GM12878 (cell line): ENCODE measurements around the gene EFNA4. TPM values are rescaled to one million over a fixed set of nuclear protein-coding genes. Genes with fewer than 3 reads are reported as not detected.

Source experiments
- ATAC-seq: fragments of 200-7000 bp; cut with Tn5 transposase; 3 replicates; pipeline ENCODE4 v1.9.1; 2020; ENCODE audit warnings: mild to moderate bottlenecking, moderate library complexity
- BruUV-seq: library from RNA; stranded (reverse); fragments of 400-500 nt; replicated peaks from 2 replicates; lab custom pipeline; 2021; lab: Mats Ljungman, UMichigan
- CTCF ChIA-PET: fragments of 300-600 bp; sonication (Branson Sonifier 250); formaldehyde crosslinking; extraction: SDS; loops from one replicate; lab custom pipeline; 2021; ENCODE audit warnings: inconsistent platforms; lab: Yijun Ruan, JAX
- POLR2A ChIA-PET: fragments of 350-600 bp; formaldehyde crosslinking; extraction: SDS; loops from one replicate; lab custom pipeline; 2021; ENCODE audit warnings: inconsistent platforms; lab: Charles Lee
- RAD21 ChIA-PET: fragments of 300-600 bp; sonication (Branson Sonifier 250); formaldehyde crosslinking; loops from one replicate; lab custom pipeline; 2023; ENCODE audit warnings: antibody characterized with exemption; ENCODE audit not compliant: unreplicated experiment; lab: Charles Lee
- SMC1A ChIA-PET: fragments of 300-600 bp; sonication (Branson Sonifier 250); formaldehyde crosslinking; loops from one replicate; lab custom pipeline; 2023; ENCODE audit not compliant: unreplicated experiment, uncharacterized antibody; lab: Charles Lee
- DNase-seq: peaks from one replicate; pipeline ENCODE4 v3.0.0-alpha.2; 2011; ENCODE audit warnings: low read depth, low spot score
- FAIRE-seq: peaks from 3 replicates; lab custom pipeline; 2011; peaks lifted over from hg19 to GRCh38; lab: Jason Lieb, UNC
- H2AFZ ChIP-seq: 2 replicates; pipeline ENCODE4 v1.6.0; 2011; ENCODE audit warnings: low read depth, low read length, control low read depth; ENCODE audit not compliant: control insufficient read depth
- H3K27ac ChIP-seq: 2 replicates; pipeline ENCODE4 v1.5.1; 2011; ENCODE audit warnings: control low read depth; ENCODE audit not compliant: control insufficient read depth, insufficient read depth
- H3K27me3 ChIP-seq, 2 experiments: replicated peaks in 1 of 2; 2 replicates each; pipeline versions ENCODE4 v1.6.0 to v1.6.1; 2011; ENCODE audit warnings: low read length in 1 of 2; ENCODE audit not compliant: control insufficient read depth in 2 of 2, insufficient read depth in 2 of 2
- H3K36me3 ChIP-seq, 2 experiments: 2 replicates each; pipeline ENCODE4 v1.5.1; 2011; ENCODE audit warnings: low read length in 1 of 2; ENCODE audit not compliant: control insufficient read depth in 2 of 2, insufficient read depth in 2 of 2
- H3K4me1 ChIP-seq: 2 replicates; pipeline ENCODE4 v1.6.1; 2011; ENCODE audit warnings: mild to moderate bottlenecking, low read length, moderate library complexity, mixed read lengths; ENCODE audit not compliant: control insufficient read depth, insufficient read depth
- H3K4me2 ChIP-seq: 2 replicates; pipeline ENCODE4 v1.6.0; 2011; ENCODE audit warnings: control low read depth; ENCODE audit not compliant: control insufficient read depth, insufficient read depth
- H3K4me3 ChIP-seq: fragments of 200-600 bp; sonication (generic); 2 replicates; pipeline ENCODE4 v1.5.1; 2016
- H3K79me2 ChIP-seq: 2 replicates; pipeline ENCODE4 v1.6.0; 2011; ENCODE audit warnings: low read length; ENCODE audit not compliant: control insufficient read depth, insufficient read depth
- H3K9ac ChIP-seq: 2 replicates; pipeline ENCODE4 v1.8.0; 2011; ENCODE audit warnings: low read length, control low read depth, mixed read lengths; ENCODE audit not compliant: control insufficient read depth, insufficient read depth
- H3K9me3 ChIP-seq: replicated peaks from 3 replicates; pipeline ENCODE4 v1.5.1; 2011; ENCODE audit warnings: mild to moderate bottlenecking, low read length; ENCODE audit not compliant: control insufficient read depth, insufficient read depth
- H4K20me1 ChIP-seq: 2 replicates; pipeline ENCODE4 v1.6.0; 2011; ENCODE audit not compliant: control insufficient read depth, insufficient read depth
- BRCA1 ChIP-seq: IDR thresholded peaks from 2 replicates; pipeline ENCODE4 v1.6.1; 2011; ENCODE audit warnings: low read depth, low read length, improper control_type of control experiment
- CREB1 ChIP-seq: IDR thresholded peaks from 2 replicates; pipeline ENCODE4 v1.6.1; 2012; ENCODE audit warnings: low read depth, mild to moderate bottlenecking, inconsistent platforms
- ETV6 ChIP-seq, 2 experiments: fragments of 450-650 bp in 1 of 2; IDR thresholded peaks in 1 of 2; conservative IDR thresholded peaks in 1 of 2; 2 replicates each; pipeline ENCODE4 v1.6.1; 2014; ENCODE audit warnings: antibody characterized with exemption in 1 of 2, borderline replicate concordance in 1 of 2, low read depth in 1 of 2, mild to moderate bottlenecking in 1 of 2, moderate library complexity in 1 of 2
- WGBS: methylation state at CpG from one replicate; pipeline ENCODE4 v1.1.6; 2016; ENCODE audit warnings: low lambda C conversion rate; ENCODE audit not compliant: insufficient replicate concordance, insufficient coverage; ENCODE audit errors: missing lambda C conversion rate; 5-methylcytosine and 5-hydroxymethylcytosine counted together
- in situ Hi-C: fragments of 300-500 bp; cut with MboI; formaldehyde crosslinking; loops from 9 replicates; pipeline ENCODE4 v1.14.3; 2018; ENCODE audit warnings: mixed read lengths
- intact Hi-C: fragments of 100-400 bp; cut with micrococcal nuclease; formaldehyde crosslinking; loops from one replicate; pipeline ENCODE4 v1.14.2; 2022; ENCODE audit not compliant: unreplicated experiment
- polyA plus RNA-seq, 11 experiments: library from polyadenylated mRNA; depleted of rRNA in 4 of 11; unstranded in 6 of 11; stranded (reverse) in 5 of 11; fragments of >200 nt; fragmentation: Nextera tagmentation in 4 of 11; fragmentation: Illumina TruSeq in 1 of 11; extraction: Ambion mirVana in 4 of 11; extraction: Trizol in 1 of 11; gene quantifications; 1 replicate in 1 of 11; 2 replicates in 10 of 11; pipeline versions ENCODE4 v1.2.1 to v1.2.3, GENCODE V29; 2011 to 2016; ENCODE audit warnings: inconsistent platforms in 2 of 11, missing spikeins in 2 of 11, low read depth in 1 of 11
- total RNA-seq, 4 experiments: library from RNA; depleted of rRNA in 3 of 4; stranded (reverse); fragments of >200 nt in 3 of 4; fragmentation: Illumina TruSeq in 1 of 4; extraction: Trizol in 1 of 4; gene quantifications; 2 replicates each; pipeline versions ENCODE4 v1.2.1 to v1.2.3, GENCODE V29; 2013 to 2021
- TF ChIP-seq, protein P1 (sequence below): IDR thresholded peaks from 2 replicates; pipeline ENCODE4 v1.6.1; 2012; ENCODE audit warnings: low read depth, low read length, improper control_type of control experiment

Gene EFNA4
- total and polyA plus RNA-seq, 10 of the 15 experiments (the other 5 are each of a cell fraction or from before 2014, with no cell fraction given), result 0.52 to 14.1 (median 4.8) TPM

DNA sequence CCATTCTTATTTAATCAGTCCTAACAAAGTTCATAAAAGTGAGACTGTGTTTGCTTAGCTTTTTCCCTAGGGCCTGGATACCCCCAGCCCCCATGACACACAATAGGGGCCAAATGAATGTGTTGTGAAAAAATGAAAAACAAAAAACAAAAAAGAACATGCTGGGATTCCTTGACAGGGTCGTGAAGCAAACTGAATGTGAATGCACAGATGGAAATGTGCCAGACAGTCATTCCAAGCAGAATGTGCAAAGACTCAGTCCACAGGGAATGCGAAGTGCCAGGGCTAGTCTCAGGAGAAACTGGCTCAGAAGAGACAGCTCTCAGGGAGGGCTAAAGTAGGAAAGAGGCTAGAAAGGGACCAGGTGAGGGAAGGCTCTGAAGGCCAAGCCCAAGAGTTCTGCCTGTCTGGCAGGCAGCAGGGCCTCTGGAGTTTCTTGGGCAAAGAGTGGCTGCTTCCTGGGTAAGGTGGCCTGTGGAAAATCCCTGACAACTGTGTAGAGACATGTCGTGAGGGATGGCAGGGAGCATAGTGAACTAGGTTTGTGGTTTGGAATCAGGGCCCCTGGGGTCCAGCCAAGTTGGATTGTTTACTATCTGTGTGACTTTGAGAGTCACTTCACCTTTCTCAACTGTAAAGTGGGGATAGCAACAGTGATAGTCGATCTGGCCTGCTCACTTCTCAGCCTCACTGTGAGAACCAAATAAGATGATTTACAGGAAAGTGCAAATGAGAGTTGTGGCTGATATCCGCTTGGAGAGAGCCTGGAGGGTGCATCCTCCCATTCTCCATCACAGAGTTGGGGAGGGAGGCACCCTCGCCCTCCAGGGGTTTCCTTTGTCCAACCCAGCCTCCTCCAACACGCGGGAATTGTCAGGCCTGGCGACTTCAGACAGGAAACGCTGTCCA, 13.6 kb upstream of the EFNA4 start:
- WGBS, result 20% methylated on average over 8 of the region's 10 CpGs
- ChIA-PET CTCF (interaction anchor here (1.0 to 3.7 kb wide), 11 partner anchors 8 to 490 kb away, joined by 3 to 27 read pairs (median 9); partner anchors contain the start of genes EFNA3, LENEP and PMVK), POLR2A (interaction anchor here (1.4 kb wide), 1 partner anchor 109 kb away, joined by 3 read pairs; no protein-coding TSS in a partner anchor), SMC1A (interaction anchor here (1.4 kb wide), 2 partner anchors 10 to 28 kb away, joined by 3 to 4 read pairs; no protein-coding TSS in a partner anchor), RAD21 (interaction anchor here (1.2 to 2.7 kb wide), 3 partner anchors 35 to 98 kb away, joined by 4 to 16 read pairs (median 5); no protein-coding TSS in a partner anchor)
- Histone ChIP-seq H3K79me2 (no peaks in the 10 kb centered on the region; the same call in 1 of the 2 replicates), H3K9me3 (no peaks in the 10 kb centered on the region), H2AFZ (peak overlapping the region; percentile 92), H3K4me1 (peaks cover 13% of the 10 kb centered on the region), H3K27me3 (no peaks in the 10 kb centered on the region), H3K36me3 (no peaks in the 10 kb centered on the region), H3K9ac (peak overlapping the region; percentile 1; the same call in 1 of the 2 replicates), H4K20me1 (no peaks in the 10 kb centered on the region), H3K4me2 (peak overlapping the region; percentile 69), H3K4me3 (0 out of 2 replicates have a peak overlapping the region, but pooled peaks have one; percentile 79), H3K27ac (peak overlapping the region; percentile 15; the same call in 1 of the 2 replicates)
- DNase-seq (no peak), FAIRE-seq (peak; percentile 62), ATAC-seq (no peak)
- intact Hi-C loops, result no loop called here
- in situ Hi-C loops, result no loop called here
- TF ChIP-seq CREB1, result no peak
- TF ChIP-seq, protein P1, sequence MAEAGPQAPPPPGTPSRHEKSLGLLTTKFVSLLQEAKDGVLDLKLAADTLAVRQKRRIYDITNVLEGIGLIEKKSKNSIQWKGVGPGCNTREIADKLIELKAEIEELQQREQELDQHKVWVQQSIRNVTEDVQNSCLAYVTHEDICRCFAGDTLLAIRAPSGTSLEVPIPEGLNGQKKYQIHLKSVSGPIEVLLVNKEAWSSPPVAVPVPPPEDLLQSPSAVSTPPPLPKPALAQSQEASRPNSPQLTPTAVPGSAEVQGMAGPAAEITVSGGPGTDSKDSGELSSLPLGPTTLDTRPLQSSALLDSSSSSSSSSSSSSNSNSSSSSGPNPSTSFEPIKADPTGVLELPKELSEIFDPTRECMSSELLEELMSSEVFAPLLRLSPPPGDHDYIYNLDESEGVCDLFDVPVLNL, result 0 out of 2 replicates have a peak, but pooled peaks have one; percentile 25
- no peak for TF ChIP-seq ETV6 (conservative IDR thresholded peaks at IDR 0.05 in 1 of 2, IDR thresholded peaks at IDR 0.05 in 1 of 2; ENCODE audit: borderline replicate concordance in 1 of 2, low read depth in 1 of 2)
- no peak for TF ChIP-seq BRCA1
- BruUV-seq, result no TSS peak
